ENCODE data around the gene SLC7A11.

SLC7A11 gene

DNA sequence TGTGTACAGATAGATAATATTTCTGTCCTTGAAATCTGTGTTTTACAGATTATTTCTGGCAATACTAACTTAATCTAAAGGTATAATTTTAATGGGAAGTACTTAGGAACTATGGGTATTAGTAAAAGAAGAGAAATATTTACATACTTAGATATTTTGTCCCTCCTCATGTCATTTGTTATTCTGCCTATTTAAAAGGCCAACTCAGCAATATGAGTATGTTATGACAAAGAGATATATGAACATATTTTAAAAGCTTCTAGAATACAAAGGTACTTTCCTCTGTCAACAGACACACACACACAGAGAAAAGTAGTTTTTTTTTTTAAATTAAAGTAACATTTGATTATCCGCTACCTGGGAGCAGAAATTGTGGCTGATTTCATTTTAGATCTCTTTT, 7.9 kb downstream of the SLC7A11 start:
- H3K9me3 ChIP-seq (replicated peaks; ENCODE audit: insufficient read depth, low read length) = no peaks in the 10 kb centered on the region
- H3K4me3 ChIP-seq (ENCODE audit: low read length) = no peak overlapping the region
- no peak overlapping the region for H2AFZ ChIP-seq (ENCODE audit: low read length)
- no peaks in the 10 kb centered on the region for H4K20me1 ChIP-seq (ENCODE audit: insufficient read depth, low read length)
- no peak overlapping the region for H3K27ac ChIP-seq (ENCODE audit: low read length)
- no peaks in the 10 kb centered on the region for H3K4me1 ChIP-seq (ENCODE audit: low read length)
- H3K9ac ChIP-seq (ENCODE audit: low read length) = no peak overlapping the region
- H3F3A ChIP-seq (ENCODE audit: insufficient read depth, low read length) = no peaks in the 10 kb centered on the region
- no peak for DNase-seq
- no peaks in the 10 kb centered on the region for H3K36me3 ChIP-seq (replicated peaks; ENCODE audit: insufficient read depth, low read length)
- no peak overlapping the region for H3K4me2 ChIP-seq (ENCODE audit: low read depth, low read length)
- no peaks in the 10 kb centered on the region for H3K9me2 ChIP-seq (replicated peaks; ENCODE audit: insufficient read depth, low read length)
- no peaks in the 10 kb centered on the region for H3K27me3 ChIP-seq (replicated peaks; ENCODE audit: insufficient read depth, low read length)
- H3K79me2 ChIP-seq (ENCODE audit: low read length) = no peaks in the 10 kb centered on the region
- no peak for TF ChIP-seq EZH2phosphoT487 (IDR thresholded peaks at IDR 0.05; ENCODE audit: low read length)
- TF ChIP-seq EZH2 (optimal IDR thresholded peaks at IDR 0.05; ENCODE audit: low read depth, low read length) = no peak
- TF ChIP-seq, protein P1, sequence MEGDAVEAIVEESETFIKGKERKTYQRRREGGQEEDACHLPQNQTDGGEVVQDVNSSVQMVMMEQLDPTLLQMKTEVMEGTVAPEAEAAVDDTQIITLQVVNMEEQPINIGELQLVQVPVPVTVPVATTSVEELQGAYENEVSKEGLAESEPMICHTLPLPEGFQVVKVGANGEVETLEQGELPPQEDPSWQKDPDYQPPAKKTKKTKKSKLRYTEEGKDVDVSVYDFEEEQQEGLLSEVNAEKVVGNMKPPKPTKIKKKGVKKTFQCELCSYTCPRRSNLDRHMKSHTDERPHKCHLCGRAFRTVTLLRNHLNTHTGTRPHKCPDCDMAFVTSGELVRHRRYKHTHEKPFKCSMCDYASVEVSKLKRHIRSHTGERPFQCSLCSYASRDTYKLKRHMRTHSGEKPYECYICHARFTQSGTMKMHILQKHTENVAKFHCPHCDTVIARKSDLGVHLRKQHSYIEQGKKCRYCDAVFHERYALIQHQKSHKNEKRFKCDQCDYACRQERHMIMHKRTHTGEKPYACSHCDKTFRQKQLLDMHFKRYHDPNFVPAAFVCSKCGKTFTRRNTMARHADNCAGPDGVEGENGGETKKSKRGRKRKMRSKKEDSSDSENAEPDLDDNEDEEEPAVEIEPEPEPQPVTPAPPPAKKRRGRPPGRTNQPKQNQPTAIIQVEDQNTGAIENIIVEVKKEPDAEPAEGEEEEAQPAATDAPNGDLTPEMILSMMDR (IDR thresholded peaks at IDR 0.05; ENCODE audit: low read length) = no peak

DNA sequence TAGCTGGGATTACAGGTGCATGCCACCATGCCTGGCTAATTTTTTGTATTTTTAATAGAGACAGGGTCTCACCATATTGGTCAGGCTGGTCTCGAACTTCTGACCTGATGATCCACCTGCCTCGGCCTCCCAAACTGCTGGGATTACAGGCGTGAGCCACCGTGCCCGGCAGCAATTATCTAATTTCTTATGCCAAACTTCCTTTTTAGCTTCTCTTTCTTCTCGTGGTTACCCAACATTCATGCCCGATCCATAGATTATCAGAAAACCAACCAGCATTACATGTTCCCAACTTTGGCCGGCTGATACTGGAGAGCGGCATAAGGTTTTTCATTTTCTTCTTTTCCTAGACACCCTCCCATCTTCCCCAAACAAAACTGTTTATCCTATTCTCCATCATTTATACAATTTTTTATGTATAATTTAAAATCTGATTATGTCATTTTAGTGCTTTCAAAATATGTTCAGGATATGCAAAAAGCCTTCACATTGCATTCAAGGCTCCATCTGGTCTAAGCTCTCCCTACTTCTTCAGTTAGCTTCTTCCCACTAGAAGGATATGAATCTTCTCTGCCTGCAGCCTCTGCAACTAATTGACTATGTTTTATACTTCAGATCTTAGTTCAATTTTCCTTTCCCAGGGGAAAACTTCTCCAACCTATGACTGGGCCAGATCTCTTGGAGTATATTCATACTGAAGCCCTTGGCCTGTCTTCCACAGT, 8.7 kb downstream of the SLC7A11 start:
- Histone ChIP-seq H3K4me2 (ENCODE audit: low read depth, low read length) (no peak overlapping the region), H3K27ac (ENCODE audit: low read length) (no peak overlapping the region), H3K79me2 (ENCODE audit: low read length) (no peaks in the 10 kb centered on the region)

DNA sequence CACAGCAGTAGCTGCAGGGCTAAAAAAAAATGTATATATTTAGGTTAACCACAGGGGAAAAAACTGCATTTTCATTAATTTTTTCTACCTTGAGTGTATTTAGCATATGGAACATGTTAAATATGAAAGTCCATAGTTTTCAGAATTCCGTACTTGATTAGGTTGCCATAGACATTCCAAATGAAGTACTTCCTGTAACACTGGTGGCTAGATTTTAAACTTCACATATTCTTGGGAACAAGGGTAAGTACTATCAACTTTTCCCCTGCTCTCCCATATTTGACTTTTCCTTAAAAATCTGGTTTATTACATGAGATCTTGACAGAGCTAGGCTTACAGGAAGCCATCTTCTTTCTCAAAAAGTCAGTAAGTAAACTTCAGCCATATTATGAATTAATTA, 9.8 kb downstream of the SLC7A11 start:
- Histone ChIP-seq H3K4me3 (ENCODE audit: low read length) (no peak overlapping the region), H3K27me3 (replicated peaks; ENCODE audit: insufficient read depth, low read length) (no peaks in the 10 kb centered on the region), H3K4me1 (ENCODE audit: low read length) (no peaks in the 10 kb centered on the region), H3K4me2 (ENCODE audit: low read depth, low read length) (no peak overlapping the region), H4K20me1 (ENCODE audit: insufficient read depth, low read length) (no peaks in the 10 kb centered on the region), H3F3A (ENCODE audit: insufficient read depth, low read length) (no peaks in the 10 kb centered on the region), H3K79me2 (ENCODE audit: low read length) (no peaks in the 10 kb centered on the region), H2AFZ (ENCODE audit: low read length) (no peak overlapping the region), H3K36me3 (replicated peaks; ENCODE audit: insufficient read depth, low read length) (no peaks in the 10 kb centered on the region), H3K9ac (ENCODE audit: low read length) (no peak overlapping the region), H3K27ac (ENCODE audit: low read length) (no peak overlapping the region), H3K9me2 (replicated peaks; ENCODE audit: insufficient read depth, low read length) (no peaks in the 10 kb centered on the region), H3K9me3 (replicated peaks; ENCODE audit: insufficient read depth, low read length) (no peaks in the 10 kb centered on the region)
- no peak for DNase-seq
- no peak for TF ChIP-seq EZH2 (optimal IDR thresholded peaks at IDR 0.05; ENCODE audit: low read depth, low read length)
- no peak for TF ChIP-seq EZH2phosphoT487 (IDR thresholded peaks at IDR 0.05; ENCODE audit: low read length)
- TF ChIP-seq, protein P1 (IDR thresholded peaks at IDR 0.05; ENCODE audit: low read length) = no peak

More for the DNA sequence above, 8.7 kb downstream of the SLC7A11 start:
- H3F3A ChIP-seq (ENCODE audit: insufficient read depth, low read length) = no peaks in the 10 kb centered on the region
- no peaks in the 10 kb centered on the region for H3K4me1 ChIP-seq (ENCODE audit: low read length)
- DNase-seq = no peak
- no peaks in the 10 kb centered on the region for H3K9me3 ChIP-seq (replicated peaks; ENCODE audit: insufficient read depth, low read length)
- no peaks in the 10 kb centered on the region for H3K27me3 ChIP-seq (replicated peaks; ENCODE audit: insufficient read depth, low read length)
- H3K36me3 ChIP-seq (replicated peaks; ENCODE audit: insufficient read depth, low read length) = no peaks in the 10 kb centered on the region
- no peak overlapping the region for H2AFZ ChIP-seq (ENCODE audit: low read length)
- no peak overlapping the region for H3K9ac ChIP-seq (ENCODE audit: low read length)
- TF ChIP-seq, protein P1 (IDR thresholded peaks at IDR 0.05; ENCODE audit: low read length) = no peak
- TF ChIP-seq EZH2 (optimal IDR thresholded peaks at IDR 0.05; ENCODE audit: low read depth, low read length) = no peak
- no peak for TF ChIP-seq EZH2phosphoT487 (IDR thresholded peaks at IDR 0.05; ENCODE audit: low read length)
- H3K9me2 ChIP-seq (replicated peaks; ENCODE audit: insufficient read depth, low read length) = no peaks in the 10 kb centered on the region
- H3K4me3 ChIP-seq (ENCODE audit: low read length) = no peak overlapping the region
- no peaks in the 10 kb centered on the region for H4K20me1 ChIP-seq (ENCODE audit: insufficient read depth, low read length)

Measured in MM.1S (cell line).